ENCODE data around the gene POU3F2.

The POU3F2 gene

GRCh38 chr6:98834060-98835031, at the start of gene POU3F2:
Gene POU3F2 (plus strand): TSS chr6:98834574. CDS start chr6:98834874, 300 bp downstream.
- H3K4me3 ChIP-seq (ENCODE audit: low read depth, low read length), result peak within 1 kb of the TSS; percentile 69
- H3K9ac ChIP-seq (ENCODE audit: low read depth, low read length), result no peak within 1 kb of the TSS
- H3K4me1 ChIP-seq (ENCODE audit: control insufficient read depth, insufficient read depth, low read length), result peaks cover 13% of the 10 kb centered on the region
- peaks cover 93% of the 10 kb centered on the region for H3K27me3 ChIP-seq (ENCODE audit: control insufficient read depth, insufficient read depth, low read length)
- H3K36me3 ChIP-seq (ENCODE audit: control insufficient read depth, insufficient read depth, low read length), result no peaks in the 10 kb centered on the region
- H3K9me3 ChIP-seq (ENCODE audit: control insufficient read depth, insufficient read depth, low read length), result no peaks in the 10 kb centered on the region

GRCh38 chr6:98787435-98787834, 46.9 kb upstream of the POU3F2 start:
- no peaks in the 10 kb centered on the region for H3K9me3 ChIP-seq (ENCODE audit: control insufficient read depth, insufficient read depth, low read length)
- H3K36me3 ChIP-seq (ENCODE audit: control insufficient read depth, insufficient read depth, low read length), result no peaks in the 10 kb centered on the region
- H3K4me3 ChIP-seq (ENCODE audit: low read depth, low read length), result no peak overlapping the region
- no peak overlapping the region for H3K9ac ChIP-seq (ENCODE audit: low read depth, low read length)
- H3K4me1 ChIP-seq (ENCODE audit: control insufficient read depth, insufficient read depth, low read length), result peaks cover 21% of the 10 kb centered on the region
- peaks cover 2% of the 10 kb centered on the region for H3K27me3 ChIP-seq (ENCODE audit: control insufficient read depth, insufficient read depth, low read length)

GRCh38 chr6:98787961-98788360, 46.4 kb upstream of the POU3F2 start:
- H3K4me1 ChIP-seq (ENCODE audit: control insufficient read depth, insufficient read depth, low read length), result peaks cover 21% of the 10 kb centered on the region
- H3K4me3 ChIP-seq (ENCODE audit: low read depth, low read length), result peak overlapping the region; percentile 1
- H3K9me3 ChIP-seq (ENCODE audit: control insufficient read depth, insufficient read depth, low read length), result no peaks in the 10 kb centered on the region
- H3K9ac ChIP-seq (ENCODE audit: low read depth, low read length), result no peak overlapping the region
- no peaks in the 10 kb centered on the region for H3K36me3 ChIP-seq (ENCODE audit: control insufficient read depth, insufficient read depth, low read length)
- peaks cover 2% of the 10 kb centered on the region for H3K27me3 ChIP-seq (ENCODE audit: control insufficient read depth, insufficient read depth, low read length)

GRCh38 chr6:98794307-98794842, 40.0 kb upstream of the POU3F2 start:
- no peaks in the 10 kb centered on the region for H3K36me3 ChIP-seq (ENCODE audit: control insufficient read depth, insufficient read depth, low read length)
- no peaks in the 10 kb centered on the region for H3K27me3 ChIP-seq (ENCODE audit: control insufficient read depth, insufficient read depth, low read length)
- H3K4me3 ChIP-seq (ENCODE audit: low read depth, low read length), result no peak overlapping the region
- H3K9me3 ChIP-seq (ENCODE audit: control insufficient read depth, insufficient read depth, low read length), result no peaks in the 10 kb centered on the region
- H3K4me1 ChIP-seq (ENCODE audit: control insufficient read depth, insufficient read depth, low read length), result peaks cover 6% of the 10 kb centered on the region
- H3K9ac ChIP-seq (ENCODE audit: low read depth, low read length), result no peak overlapping the region

- Histone ChIP-seq H3K4me3 (ENCODE audit: low read depth, low read length) (no peak overlapping the region), H3K9me3 (ENCODE audit: control insufficient read depth, insufficient read depth, low read length) (no peaks in the 10 kb centered on the region), H3K4me1 (ENCODE audit: control insufficient read depth, insufficient read depth, low read length) (no peaks in the 10 kb centered on the region)
Measured at GRCh38 chr6:98797217-98797994, 37.0 kb upstream of the POU3F2 start.

GRCh38 chr6:98800866-98801265, 33.5 kb upstream of the POU3F2 start:
- Histone ChIP-seq H3K36me3 (ENCODE audit: control insufficient read depth, insufficient read depth, low read length) (no peaks in the 10 kb centered on the region), H3K4me3 (ENCODE audit: low read depth, low read length) (no peak overlapping the region), H3K9ac (ENCODE audit: low read depth, low read length) (no peak overlapping the region), H3K4me1 (ENCODE audit: control insufficient read depth, insufficient read depth, low read length) (no peaks in the 10 kb centered on the region), H3K27me3 (ENCODE audit: control insufficient read depth, insufficient read depth, low read length) (no peaks in the 10 kb centered on the region), H3K9me3 (ENCODE audit: control insufficient read depth, insufficient read depth, low read length) (no peaks in the 10 kb centered on the region)

More at GRCh38 chr6:98797217-98797994, 37.0 kb upstream of the POU3F2 start:
- H3K27me3 ChIP-seq (ENCODE audit: control insufficient read depth, insufficient read depth, low read length), result no peaks in the 10 kb centered on the region
- no peak overlapping the region for H3K9ac ChIP-seq (ENCODE audit: low read depth, low read length)
- no peaks in the 10 kb centered on the region for H3K36me3 ChIP-seq (ENCODE audit: control insufficient read depth, insufficient read depth, low read length)

- no peaks in the 10 kb centered on the region for H3K27me3 ChIP-seq (ENCODE audit: control insufficient read depth, insufficient read depth, low read length)
- H3K4me1 ChIP-seq (ENCODE audit: control insufficient read depth, insufficient read depth, low read length), result no peaks in the 10 kb centered on the region
- no peaks in the 10 kb centered on the region for H3K36me3 ChIP-seq (ENCODE audit: control insufficient read depth, insufficient read depth, low read length)
- H3K9me3 ChIP-seq (ENCODE audit: control insufficient read depth, insufficient read depth, low read length), result no peaks in the 10 kb centered on the region
- no peak overlapping the region for H3K9ac ChIP-seq (ENCODE audit: low read depth, low read length)
- H3K4me3 ChIP-seq (ENCODE audit: low read depth, low read length), result no peak overlapping the region
Measured at GRCh38 chr6:98808541-98809210, 25.7 kb upstream of the POU3F2 start.

- Histone ChIP-seq H3K27me3 (ENCODE audit: control insufficient read depth, insufficient read depth, low read length) (no peaks in the 10 kb centered on the region), H3K9me3 (ENCODE audit: control insufficient read depth, insufficient read depth, low read length) (no peaks in the 10 kb centered on the region), H3K9ac (ENCODE audit: low read depth, low read length) (no peak overlapping the region), H3K4me1 (ENCODE audit: control insufficient read depth, insufficient read depth, low read length) (no peaks in the 10 kb centered on the region), H3K36me3 (ENCODE audit: control insufficient read depth, insufficient read depth, low read length) (no peaks in the 10 kb centered on the region), H3K4me3 (ENCODE audit: low read depth, low read length) (no peak overlapping the region)
Measured at GRCh38 chr6:98812220-98812619, 22.2 kb upstream of the POU3F2 start.

GRCh38 chr6:98816799-98817198, 17.6 kb upstream of the POU3F2 start:
- no peaks in the 10 kb centered on the region for H3K9me3 ChIP-seq (ENCODE audit: control insufficient read depth, insufficient read depth, low read length)
- no peaks in the 10 kb centered on the region for H3K4me1 ChIP-seq (ENCODE audit: control insufficient read depth, insufficient read depth, low read length)
- no peak overlapping the region for H3K4me3 ChIP-seq (ENCODE audit: low read depth, low read length)
- no peaks in the 10 kb centered on the region for H3K36me3 ChIP-seq (ENCODE audit: control insufficient read depth, insufficient read depth, low read length)
- H3K9ac ChIP-seq (ENCODE audit: low read depth, low read length), result no peak overlapping the region
- peaks cover 28% of the 10 kb centered on the region for H3K27me3 ChIP-seq (ENCODE audit: control insufficient read depth, insufficient read depth, low read length)

GRCh38 chr6:98821756-98822405, 12.5 kb upstream of the POU3F2 start:
- H3K4me1 ChIP-seq (ENCODE audit: control insufficient read depth, insufficient read depth, low read length), result peaks cover 8% of the 10 kb centered on the region
- no peak overlapping the region for H3K4me3 ChIP-seq (ENCODE audit: low read depth, low read length)
- peaks cover 77% of the 10 kb centered on the region for H3K27me3 ChIP-seq (ENCODE audit: control insufficient read depth, insufficient read depth, low read length)
- no peak overlapping the region for H3K9ac ChIP-seq (ENCODE audit: low read depth, low read length)
- H3K36me3 ChIP-seq (ENCODE audit: control insufficient read depth, insufficient read depth, low read length), result no peaks in the 10 kb centered on the region
- H3K9me3 ChIP-seq (ENCODE audit: control insufficient read depth, insufficient read depth, low read length), result no peaks in the 10 kb centered on the region
